NCI-H226 (cell line): ENCODE results near the gene MMRN2.
"Not testable (repeated sequence)": the region's sequence is repeated elsewhere in the genome, so short reads cannot be mapped to it uniquely, and the experiment has no call there.

Experiments used
- DNase-seq: peaks from one replicate; pipeline ENCODE4 v3.0.0-alpha.2; 2015

The MMRN2 gene

GRCh38 chr10:86957471-86958115 lies at the start of gene MMRN2:
Gene MMRN2, minus strand, starts transcription at chr10:86957615. Its CDS starts 74 bp downstream, at chr10:86957541.
- DNase-seq = no peak

GRCh38 chr10:87007124-87007523 lies 49.7 kb upstream of the MMRN2 start:
- not testable (repeated sequence) for DNase-seq

GRCh38 chr10:87000491-87000890 lies 43.1 kb upstream of the MMRN2 start:
- no peak for DNase-seq

- not testable (repeated sequence) for DNase-seq
These were observed 42.5 kb upstream of the MMRN2 start for GRCh38 chr10:86999802-87000403.

- no peak for DNase-seq
These were observed 35.5 kb upstream of the MMRN2 start for GRCh38 chr10:86992929-86993328.

- no peak for DNase-seq
These were observed 35.0 kb upstream of the MMRN2 start for GRCh38 chr10:86992456-86992855.

GRCh38 chr10:86991362-86991761 lies 33.9 kb upstream of the MMRN2 start:
- DNase-seq = not testable (repeated sequence)

GRCh38 chr10:86988520-86988919 lies 31.1 kb upstream of the MMRN2 start:
- DNase-seq = no peak

- not testable (repeated sequence) for DNase-seq
These were observed 27.1 kb upstream of the MMRN2 start for GRCh38 chr10:86984498-86984897.

GRCh38 chr10:86981716-86982115 lies 24.3 kb upstream of the MMRN2 start:
- DNase-seq = no peak

- DNase-seq = not testable (repeated sequence)
These were observed 23.6 kb upstream of the MMRN2 start for GRCh38 chr10:86981020-86981419.

- no peak for DNase-seq
These were observed 22.6 kb upstream of the MMRN2 start for GRCh38 chr10:86979977-86980448.

- DNase-seq = no peak
These were observed 21.9 kb upstream of the MMRN2 start for GRCh38 chr10:86979296-86979818.

GRCh38 chr10:86978457-86978856 lies 21.0 kb upstream of the MMRN2 start:
- DNase-seq = not testable (repeated sequence)

- no peak for DNase-seq
These were observed 19.1 kb upstream of the MMRN2 start for GRCh38 chr10:86976362-86977056.

- no peak for DNase-seq
These were observed 17.1 kb upstream of the MMRN2 start for GRCh38 chr10:86974484-86974883.

GRCh38 chr10:86972613-86973380 lies 15.4 kb upstream of the MMRN2 start:
- DNase-seq = no peak

GRCh38 chr10:86971232-86971991 lies 14.0 kb upstream of the MMRN2 start:
- DNase-seq = peak; percentile 88

- DNase-seq = no peak
These were observed 13.5 kb upstream of the MMRN2 start for GRCh38 chr10:86970982-86971231.

- DNase-seq = no peak
These were observed 13.0 kb upstream of the MMRN2 start for GRCh38 chr10:86970162-86970981.

GRCh38 chr10:86969421-86970041 lies 12.1 kb upstream of the MMRN2 start:
- no peak for DNase-seq
